PC-3 (cell line): ENCODE measurements around the gene EN2.

Experiments used
- CTCF ChIP-seq: fragments of 300-600 bp; sonication (generic); conservative IDR thresholded peaks from 2 replicates; pipeline ENCODE4 v1.5.1; 2017; ENCODE audit warnings: antibody characterized with exemption, low read depth, mild to moderate bottlenecking, low read length
- EZH2 ChIP-seq: fragments of 300-600 bp; sonication (generic); IDR thresholded peaks from one replicate; pipeline ENCODE4 v1.6.1; 2017; ENCODE audit warnings: antibody characterized with exemption, mild to moderate bottlenecking, low read length; ENCODE audit not compliant: unreplicated experiment
- EZH2phosphoT487 ChIP-seq: fragments of 300-600 bp; sonication (generic); IDR thresholded peaks from 2 replicates; pipeline ENCODE4 v1.6.1; 2018; ENCODE audit warnings: mild to moderate bottlenecking, antibody characterized with exemption, low read length, borderline replicate concordance

GRCh38 chr7:155449869-155450557, 7.9 kb upstream of the EN2 start:
- TF ChIP-seq CTCF (no peak), EZH2phosphoT487 (no peak), EZH2 (no peak)
